HL-60 (cell line): ENCODE measurements around the gene NUFIP2.
"Not testable (repeated sequence)": the region's sequence is repeated elsewhere in the genome, so short reads cannot be mapped to it uniquely, and the experiment has no call there.

ENCODE experiments used
- DNase-seq, 2 experiments: peaks; one replicate each; pipeline ENCODE4 v3.0.0-alpha.2; 2010 to 2020; ENCODE audit warnings: low read depth in 1 of 2, low spot score in 1 of 2
- H3K27ac ChIP-seq: fragments of 250-450 bp; sonication (Bioruptor Pico); replicated peaks from 2 replicates; pipeline ENCODE4 v1.5.1; 2020; ENCODE audit warnings: mild to moderate bottlenecking, moderate library complexity
- H3K27me3 ChIP-seq: fragments of 250-450 bp; sonication (Bioruptor Pico); 2 replicates; pipeline ENCODE4 v1.5.1; 2021; ENCODE audit warnings: mild to moderate bottlenecking, moderate library complexity; ENCODE audit not compliant: insufficient read depth, poor library complexity, severe bottlenecking
- H3K4me3 ChIP-seq: replicated peaks from 2 replicates; pipeline ENCODE4 v1.5.1; 2011; ENCODE audit warnings: mild to moderate bottlenecking, control low read depth, low read length; ENCODE audit not compliant: insufficient read depth
- GABPA ChIP-seq: IDR thresholded peaks from 2 replicates; pipeline ENCODE4 v1.6.1; 2012; ENCODE audit warnings: low read depth
- POLR2AphosphoS5 ChIP-seq: IDR thresholded peaks from 2 replicates; pipeline ENCODE4 v1.6.1; 2012; ENCODE audit warnings: low read depth
- SPI1 ChIP-seq: IDR thresholded peaks from 2 replicates; pipeline ENCODE4 v1.6.1; 2012; ENCODE audit warnings: low read depth, mild to moderate bottlenecking, borderline replicate concordance
- long read RNA-seq: library from polyadenylated mRNA; unstranded; transcript quantifications from one replicate; pipeline ENCODE4 v2.0.0, GENCODE V29; 2020
- TF ChIP-seq, protein P1 (sequence below): IDR thresholded peaks from 2 replicates; pipeline ENCODE4 v1.6.1; 2012; ENCODE audit warnings: low read depth; ENCODE audit not compliant: insufficient replicate concordance
- TF ChIP-seq, protein P2 (sequence below): IDR thresholded peaks from one replicate; pipeline ENCODE4 v1.5.1; 2011; ENCODE audit warnings: low read length, control low read depth, inconsistent platforms; ENCODE audit not compliant: insufficient read depth

The NUFIP2 gene, protein sequence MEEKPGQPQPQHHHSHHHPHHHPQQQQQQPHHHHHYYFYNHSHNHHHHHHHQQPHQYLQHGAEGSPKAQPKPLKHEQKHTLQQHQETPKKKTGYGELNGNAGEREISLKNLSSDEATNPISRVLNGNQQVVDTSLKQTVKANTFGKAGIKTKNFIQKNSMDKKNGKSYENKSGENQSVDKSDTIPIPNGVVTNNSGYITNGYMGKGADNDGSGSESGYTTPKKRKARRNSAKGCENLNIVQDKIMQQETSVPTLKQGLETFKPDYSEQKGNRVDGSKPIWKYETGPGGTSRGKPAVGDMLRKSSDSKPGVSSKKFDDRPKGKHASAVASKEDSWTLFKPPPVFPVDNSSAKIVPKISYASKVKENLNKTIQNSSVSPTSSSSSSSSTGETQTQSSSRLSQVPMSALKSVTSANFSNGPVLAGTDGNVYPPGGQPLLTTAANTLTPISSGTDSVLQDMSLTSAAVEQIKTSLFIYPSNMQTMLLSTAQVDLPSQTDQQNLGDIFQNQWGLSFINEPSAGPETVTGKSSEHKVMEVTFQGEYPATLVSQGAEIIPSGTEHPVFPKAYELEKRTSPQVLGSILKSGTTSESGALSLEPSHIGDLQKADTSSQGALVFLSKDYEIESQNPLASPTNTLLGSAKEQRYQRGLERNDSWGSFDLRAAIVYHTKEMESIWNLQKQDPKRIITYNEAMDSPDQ
- long read RNA-seq, full-length matches to known transcripts, result 11 of 41 reads
- long read RNA-seq, partial matches to known transcripts, result 6 of 41 reads
- long read RNA-seq, other reads (novel, unspliced or antisense), result 24 of 41 reads

DNA sequence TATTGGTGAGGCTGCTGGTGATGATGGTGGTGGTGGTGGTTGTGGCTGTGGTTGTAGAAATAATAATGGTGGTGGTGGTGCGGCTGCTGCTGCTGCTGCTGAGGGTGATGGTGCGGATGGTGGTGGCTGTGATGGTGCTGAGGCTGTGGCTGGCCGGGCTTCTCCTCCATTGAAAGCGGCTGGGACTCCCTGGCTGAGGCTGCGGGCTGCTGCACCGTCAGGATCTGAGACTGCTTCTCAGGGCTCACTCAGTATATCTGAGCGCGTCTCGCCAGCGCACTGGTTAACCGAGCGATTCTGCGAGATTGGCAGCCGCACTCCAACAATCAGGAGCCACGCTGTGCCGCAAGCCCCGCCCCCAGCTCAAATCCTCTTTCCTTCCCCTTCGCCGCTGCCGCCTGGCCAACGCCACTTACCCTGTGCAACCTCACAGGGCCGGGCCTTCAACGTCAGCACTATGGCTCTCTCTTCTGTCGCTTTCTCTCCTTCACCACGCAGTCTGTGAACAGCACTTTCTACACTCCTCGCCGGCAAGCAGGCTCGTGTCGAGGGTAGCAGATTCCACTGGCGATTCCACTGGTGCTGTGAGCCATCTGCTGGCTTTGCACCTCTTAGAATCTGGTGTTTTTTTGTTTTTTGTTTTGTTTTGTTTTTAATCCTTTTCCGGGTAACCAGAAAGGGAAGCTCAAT, at the start of gene NUFIP2:
Gene NUFIP2 (minus strand): TSS at position 259 of the 690 bp plus-strand sequence. CDS start 89 bp downstream, at position 170.
- Histone ChIP-seq H3K27me3 (no peaks in the 10 kb centered on the region), H3K27ac (peak within 1 kb of the TSS; percentile 95), H3K4me3 (peak within 1 kb of the TSS; percentile 97)
- TF ChIP-seq GABPA, result peak; percentile 41; the same call in 1 of the 2 replicates
- TF ChIP-seq, protein P1, sequence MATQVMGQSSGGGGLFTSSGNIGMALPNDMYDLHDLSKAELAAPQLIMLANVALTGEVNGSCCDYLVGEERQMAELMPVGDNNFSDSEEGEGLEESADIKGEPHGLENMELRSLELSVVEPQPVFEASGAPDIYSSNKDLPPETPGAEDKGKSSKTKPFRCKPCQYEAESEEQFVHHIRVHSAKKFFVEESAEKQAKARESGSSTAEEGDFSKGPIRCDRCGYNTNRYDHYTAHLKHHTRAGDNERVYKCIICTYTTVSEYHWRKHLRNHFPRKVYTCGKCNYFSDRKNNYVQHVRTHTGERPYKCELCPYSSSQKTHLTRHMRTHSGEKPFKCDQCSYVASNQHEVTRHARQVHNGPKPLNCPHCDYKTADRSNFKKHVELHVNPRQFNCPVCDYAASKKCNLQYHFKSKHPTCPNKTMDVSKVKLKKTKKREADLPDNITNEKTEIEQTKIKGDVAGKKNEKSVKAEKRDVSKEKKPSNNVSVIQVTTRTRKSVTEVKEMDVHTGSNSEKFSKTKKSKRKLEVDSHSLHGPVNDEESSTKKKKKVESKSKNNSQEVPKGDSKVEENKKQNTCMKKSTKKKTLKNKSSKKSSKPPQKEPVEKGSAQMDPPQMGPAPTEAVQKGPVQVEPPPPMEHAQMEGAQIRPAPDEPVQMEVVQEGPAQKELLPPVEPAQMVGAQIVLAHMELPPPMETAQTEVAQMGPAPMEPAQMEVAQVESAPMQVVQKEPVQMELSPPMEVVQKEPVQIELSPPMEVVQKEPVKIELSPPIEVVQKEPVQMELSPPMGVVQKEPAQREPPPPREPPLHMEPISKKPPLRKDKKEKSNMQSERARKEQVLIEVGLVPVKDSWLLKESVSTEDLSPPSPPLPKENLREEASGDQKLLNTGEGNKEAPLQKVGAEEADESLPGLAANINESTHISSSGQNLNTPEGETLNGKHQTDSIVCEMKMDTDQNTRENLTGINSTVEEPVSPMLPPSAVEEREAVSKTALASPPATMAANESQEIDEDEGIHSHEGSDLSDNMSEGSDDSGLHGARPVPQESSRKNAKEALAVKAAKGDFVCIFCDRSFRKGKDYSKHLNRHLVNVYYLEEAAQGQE, result peak; percentile 78
- TF ChIP-seq SPI1, result no peak; the same call in 1 of the 2 replicates
- TF ChIP-seq, protein P2, sequence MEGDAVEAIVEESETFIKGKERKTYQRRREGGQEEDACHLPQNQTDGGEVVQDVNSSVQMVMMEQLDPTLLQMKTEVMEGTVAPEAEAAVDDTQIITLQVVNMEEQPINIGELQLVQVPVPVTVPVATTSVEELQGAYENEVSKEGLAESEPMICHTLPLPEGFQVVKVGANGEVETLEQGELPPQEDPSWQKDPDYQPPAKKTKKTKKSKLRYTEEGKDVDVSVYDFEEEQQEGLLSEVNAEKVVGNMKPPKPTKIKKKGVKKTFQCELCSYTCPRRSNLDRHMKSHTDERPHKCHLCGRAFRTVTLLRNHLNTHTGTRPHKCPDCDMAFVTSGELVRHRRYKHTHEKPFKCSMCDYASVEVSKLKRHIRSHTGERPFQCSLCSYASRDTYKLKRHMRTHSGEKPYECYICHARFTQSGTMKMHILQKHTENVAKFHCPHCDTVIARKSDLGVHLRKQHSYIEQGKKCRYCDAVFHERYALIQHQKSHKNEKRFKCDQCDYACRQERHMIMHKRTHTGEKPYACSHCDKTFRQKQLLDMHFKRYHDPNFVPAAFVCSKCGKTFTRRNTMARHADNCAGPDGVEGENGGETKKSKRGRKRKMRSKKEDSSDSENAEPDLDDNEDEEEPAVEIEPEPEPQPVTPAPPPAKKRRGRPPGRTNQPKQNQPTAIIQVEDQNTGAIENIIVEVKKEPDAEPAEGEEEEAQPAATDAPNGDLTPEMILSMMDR, result no peak
- TF ChIP-seq POLR2AphosphoS5, result peak; percentile 99
- DNase-seq, result peak; percentile 93 to 100

DNA sequence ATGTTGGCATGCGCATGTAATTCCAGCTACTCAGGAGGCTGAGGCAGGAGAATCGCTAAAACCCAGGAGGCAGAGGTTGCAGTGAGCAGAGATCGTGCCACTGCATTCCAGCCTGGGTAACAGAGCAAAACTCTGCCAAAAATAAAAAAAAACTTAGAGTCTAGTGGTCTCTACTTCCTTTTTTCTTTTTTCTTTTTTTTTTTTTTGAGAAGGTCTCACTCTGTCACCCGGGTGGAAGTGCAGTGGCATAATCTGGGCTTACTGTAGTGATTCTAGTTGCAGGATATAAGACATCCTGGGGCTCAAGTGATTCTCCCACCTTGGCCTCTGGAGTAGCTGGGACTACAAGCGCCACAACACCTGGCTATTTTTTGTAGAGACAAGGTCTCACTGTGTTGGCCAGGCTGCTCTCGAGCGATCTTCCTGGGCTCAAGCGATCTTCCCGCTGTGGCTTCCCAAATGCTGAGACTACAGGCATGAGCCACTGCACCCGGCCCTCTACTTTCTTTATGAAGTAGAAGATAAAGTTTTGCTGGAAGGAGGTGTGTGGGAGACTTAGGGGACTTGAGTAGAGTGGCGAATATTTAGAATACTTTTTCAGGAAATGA, 48.3 kb upstream of the NUFIP2 start:
- Histone ChIP-seq H3K4me3 (0 out of 2 replicates have a peak overlapping the region, but pooled peaks have one; percentile 0), H3K27ac (no peak overlapping the region), H3K27me3 (no peaks in the 10 kb centered on the region)
- DNase-seq, result peak in 1 of 2 experiments; percentile 18
- no peak for TF ChIP-seq POLR2AphosphoS5
- peak; percentile 24; the same call in 1 of the 2 replicates for TF ChIP-seq SPI1

DNA sequence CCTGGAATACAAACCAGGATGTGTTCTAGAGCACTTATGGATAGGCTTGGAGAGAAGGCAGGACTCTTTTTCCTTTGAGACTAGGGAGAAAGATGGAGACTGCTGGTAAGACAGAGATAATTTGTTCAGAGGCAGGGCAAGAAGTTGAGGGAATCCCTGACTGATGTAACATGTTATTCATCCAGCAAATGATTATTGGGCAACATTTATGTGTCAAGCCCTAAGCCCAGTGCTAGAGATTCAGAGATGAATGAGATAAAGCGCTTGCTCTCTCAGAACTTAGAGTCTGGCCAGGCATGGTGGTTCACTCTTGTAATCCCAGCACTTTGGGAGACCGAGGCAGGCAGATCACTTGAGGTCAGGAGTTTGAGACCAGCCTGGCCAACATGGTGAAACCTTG, 47.8 kb upstream of the NUFIP2 start:
- H3K27me3 ChIP-seq, result no peaks in the 10 kb centered on the region
- no peak for TF ChIP-seq POLR2AphosphoS5
- TF ChIP-seq GABPA, result no peak
- TF ChIP-seq, protein P2, result no peak
- TF ChIP-seq, protein P1, result no peak
- DNase-seq, result peak; percentile 13 to 23
- H3K4me3 ChIP-seq, result no peak overlapping the region
- no peak overlapping the region for H3K27ac ChIP-seq

DNA sequence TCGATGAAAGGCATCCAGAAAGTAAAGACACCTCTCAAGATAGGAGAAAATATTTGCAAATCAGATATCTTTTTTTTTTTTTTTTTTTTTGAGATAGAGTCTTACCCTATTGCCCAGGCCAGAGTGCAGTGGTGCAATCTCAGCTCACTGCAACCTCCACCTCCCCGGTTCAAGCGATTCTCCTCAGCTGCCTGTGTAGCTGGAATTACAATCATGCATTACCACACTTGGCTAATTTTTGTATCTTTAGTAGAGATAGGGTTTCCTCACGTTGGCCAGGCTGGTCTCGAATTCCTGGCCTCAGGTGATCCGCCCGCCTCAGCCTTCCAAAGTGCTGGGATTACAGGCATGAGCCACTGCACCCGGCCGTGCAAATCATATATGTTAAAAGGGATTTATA, 45.1 kb upstream of the NUFIP2 start:
- H3K27me3 ChIP-seq, DNase-seq, H3K4me3 ChIP-seq, H3K27ac ChIP-seq: not testable (repeated sequence)
